ENCODE measurements around the gene SLC25A30. TPM values are rescaled to one million over a fixed set of nuclear protein-coding genes. Genes with fewer than 3 reads are reported as not detected.
"Not testable (repeated sequence)": the region's sequence is repeated elsewhere in the genome, so short reads cannot be mapped to it uniquely, and the experiment has no call there.

The SLC25A30 gene
- total RNA-seq, 1 donor from 2014 or later = 21.9 TPM

- no peak for TF ChIP-seq CTCF (IDR thresholded peaks at IDR 0.05; ENCODE audit: unreplicated experiment)
- no peak overlapping the region for H3K27ac Mint-ChIP-seq (ENCODE audit: unreplicated experiment)
- H3K27me3 Mint-ChIP-seq (ENCODE audit: unreplicated experiment) = no peaks in the 10 kb centered on the region
- no peaks in the 10 kb centered on the region for H3K36me3 Mint-ChIP-seq (ENCODE audit: low read depth, unreplicated experiment)
- H3K4me1 Mint-ChIP-seq (ENCODE audit: unreplicated experiment) = no peaks in the 10 kb centered on the region
- no peak overlapping the region for H3K4me3 Mint-ChIP-seq (ENCODE audit: unreplicated experiment)
- H3K9me3 Mint-ChIP-seq (ENCODE audit: unreplicated experiment) = no peaks in the 10 kb centered on the region
- DNase-seq (ENCODE audit: low spot score) = no peak
Observed at GRCh38 chr13:45432737-45433380, 14.7 kb upstream of the SLC25A30 start.

- H3K9me3 Mint-ChIP-seq (ENCODE audit: unreplicated experiment); H3K4me3 Mint-ChIP-seq (ENCODE audit: unreplicated experiment); H3K27me3 Mint-ChIP-seq (ENCODE audit: unreplicated experiment); H3K27ac Mint-ChIP-seq (ENCODE audit: unreplicated experiment); H3K4me1 Mint-ChIP-seq (ENCODE audit: unreplicated experiment); DNase-seq (ENCODE audit: low spot score); H3K36me3 Mint-ChIP-seq (ENCODE audit: low read depth, unreplicated experiment): not testable (repeated sequence)
Observed at GRCh38 chr13:45426056-45426841, 8.1 kb upstream of the SLC25A30 start.

GRCh38 chr13:45422731-45423292 is 4.6 kb upstream of the SLC25A30 start:
- H3K9me3 Mint-ChIP-seq (ENCODE audit: unreplicated experiment) = no peaks in the 10 kb centered on the region
- DNase-seq (ENCODE audit: low spot score) = no peak
- peaks cover 2% of the 10 kb centered on the region for H3K27me3 Mint-ChIP-seq (ENCODE audit: unreplicated experiment)
- H3K4me3 Mint-ChIP-seq (ENCODE audit: unreplicated experiment) = no peak overlapping the region
- H3K4me1 Mint-ChIP-seq (ENCODE audit: unreplicated experiment) = peaks cover 6% of the 10 kb centered on the region
- H3K27ac Mint-ChIP-seq (ENCODE audit: unreplicated experiment) = no peak overlapping the region
- no peaks in the 10 kb centered on the region for H3K36me3 Mint-ChIP-seq (ENCODE audit: low read depth, unreplicated experiment)
- TF ChIP-seq CTCF (IDR thresholded peaks at IDR 0.05; ENCODE audit: unreplicated experiment) = no peak

GRCh38 chr13:45419945-45420344 is 1.8 kb upstream of the SLC25A30 start:
- Mint-ChIP-seq H3K9me3 (ENCODE audit: unreplicated experiment) (no peaks in the 10 kb centered on the region), H3K4me1 (ENCODE audit: unreplicated experiment) (peaks cover 18% of the 10 kb centered on the region), H3K36me3 (ENCODE audit: low read depth, unreplicated experiment) (no peaks in the 10 kb centered on the region), H3K27me3 (ENCODE audit: unreplicated experiment) (no peaks in the 10 kb centered on the region), H3K27ac (ENCODE audit: unreplicated experiment) (no peak overlapping the region), H3K4me3 (ENCODE audit: unreplicated experiment) (no peak overlapping the region)
- DNase-seq (ENCODE audit: low spot score) = no peak
- TF ChIP-seq CTCF (IDR thresholded peaks at IDR 0.05; ENCODE audit: unreplicated experiment) = no peak

GRCh38 chr13:45419389-45419788 is 1.2 kb upstream of the SLC25A30 start:
- not testable (repeated sequence) for DNase-seq (ENCODE audit: low spot score); H3K27me3 Mint-ChIP-seq (ENCODE audit: unreplicated experiment); H3K9me3 Mint-ChIP-seq (ENCODE audit: unreplicated experiment); H3K4me3 Mint-ChIP-seq (ENCODE audit: unreplicated experiment); H3K27ac Mint-ChIP-seq (ENCODE audit: unreplicated experiment); H3K36me3 Mint-ChIP-seq (ENCODE audit: low read depth, unreplicated experiment)
- peaks cover 23% of the 10 kb centered on the region for H3K4me1 Mint-ChIP-seq (ENCODE audit: unreplicated experiment)

Measured in endothelial cell (in vitro differentiated cells).